BLaER1 (cell line): ENCODE data around the gene ASTN1.

Experiments used
- H3K27ac ChIP-seq: shearing (Covaris generic); formaldehyde crosslinking; 2 replicates; pipeline ENCODE4 v1.8.1; 2022
- H3K27me3 ChIP-seq: shearing (Covaris generic); formaldehyde crosslinking; 2 replicates; pipeline ENCODE4 v1.8.1; 2022
- H3K36me3 ChIP-seq: shearing (Covaris generic); formaldehyde crosslinking; 2 replicates; pipeline ENCODE4 v1.8.1; 2022
- H3K4me1 ChIP-seq: shearing (Covaris generic); formaldehyde crosslinking; 2 replicates; pipeline ENCODE4 v1.8.1; 2022
- H3K4me2 ChIP-seq: shearing (Covaris generic); formaldehyde crosslinking; 2 replicates; pipeline ENCODE4 v1.8.1; 2022
- H3K4me3 ChIP-seq: shearing (Covaris generic); formaldehyde crosslinking; 2 replicates; pipeline ENCODE4 v1.8.1; 2022
- H3K9ac ChIP-seq: shearing (Covaris generic); formaldehyde crosslinking; 2 replicates; pipeline ENCODE4 v1.8.1; 2022
- H3K9me3 ChIP-seq: shearing (Covaris generic); formaldehyde crosslinking; 2 replicates; pipeline ENCODE4 v1.8.1; 2022
- H4K20me1 ChIP-seq: shearing (Covaris generic); formaldehyde crosslinking; 2 replicates; pipeline ENCODE4 v1.8.1; 2022
- Cebpa-rat ChIP-seq: shearing (Covaris generic); IDR thresholded peaks from 2 replicates; pipeline ENCODE4 v1.8.1; 2022

ASTN1 gene

GRCh38 chr1:177045151-177045550 is 119.4 kb downstream of the ASTN1 start:
- H3K27me3 ChIP-seq = no peaks in the 10 kb centered on the region
- H3K27ac ChIP-seq = no peak overlapping the region
- H3K4me1 ChIP-seq = no peaks in the 10 kb centered on the region
- no peak for TF ChIP-seq Cebpa-rat
- H4K20me1 ChIP-seq = no peaks in the 10 kb centered on the region
- no peaks in the 10 kb centered on the region for H3K9me3 ChIP-seq
- H3K9ac ChIP-seq = no peak overlapping the region
- H3K4me3 ChIP-seq = no peak overlapping the region
- H3K4me2 ChIP-seq = no peak overlapping the region
- no peaks in the 10 kb centered on the region for H3K36me3 ChIP-seq

- H3K27me3 ChIP-seq = no peaks in the 10 kb centered on the region
- H3K27ac ChIP-seq = no peak overlapping the region
- no peaks in the 10 kb centered on the region for H3K4me1 ChIP-seq
- H3K9ac ChIP-seq = no peak overlapping the region
- H3K36me3 ChIP-seq = no peaks in the 10 kb centered on the region
- H4K20me1 ChIP-seq = no peaks in the 10 kb centered on the region
- no peaks in the 10 kb centered on the region for H3K9me3 ChIP-seq
- H3K4me2 ChIP-seq = no peak overlapping the region
- H3K4me3 ChIP-seq = no peak overlapping the region
- TF ChIP-seq Cebpa-rat = no peak
Observed at GRCh38 chr1:177044390-177044789, 120.1 kb downstream of the ASTN1 start.

- H3K9ac ChIP-seq = no peak overlapping the region
- H3K4me2 ChIP-seq = no peak overlapping the region
- no peaks in the 10 kb centered on the region for H3K4me1 ChIP-seq
- no peaks in the 10 kb centered on the region for H3K9me3 ChIP-seq
- H3K27me3 ChIP-seq = no peaks in the 10 kb centered on the region
- H3K27ac ChIP-seq = no peak overlapping the region
- H3K4me3 ChIP-seq = no peak overlapping the region
- H3K36me3 ChIP-seq = no peaks in the 10 kb centered on the region
- no peak for TF ChIP-seq Cebpa-rat
- H4K20me1 ChIP-seq = no peaks in the 10 kb centered on the region
Observed at GRCh38 chr1:177043597-177043996, 120.9 kb downstream of the ASTN1 start.

- Histone ChIP-seq H3K4me3 (no peak overlapping the region), H3K9me3 (no peaks in the 10 kb centered on the region), H3K27me3 (no peaks in the 10 kb centered on the region), H3K27ac (no peak overlapping the region), H3K4me2 (no peak overlapping the region), H3K36me3 (no peaks in the 10 kb centered on the region), H3K9ac (no peak overlapping the region), H4K20me1 (no peaks in the 10 kb centered on the region), H3K4me1 (no peaks in the 10 kb centered on the region)
- no peak for TF ChIP-seq Cebpa-rat
Observed at GRCh38 chr1:177035586-177035985, 128.9 kb downstream of the ASTN1 start.

- H3K4me1 ChIP-seq = no peaks in the 10 kb centered on the region
- no peaks in the 10 kb centered on the region for H3K36me3 ChIP-seq
- H3K27me3 ChIP-seq = no peaks in the 10 kb centered on the region
- no peaks in the 10 kb centered on the region for H3K9me3 ChIP-seq
- H3K27ac ChIP-seq = no peak overlapping the region
- no peaks in the 10 kb centered on the region for H4K20me1 ChIP-seq
- H3K9ac ChIP-seq = no peak overlapping the region
- no peak for TF ChIP-seq Cebpa-rat
- no peak overlapping the region for H3K4me2 ChIP-seq
- no peak overlapping the region for H3K4me3 ChIP-seq
Observed at GRCh38 chr1:177033628-177034027, 130.9 kb downstream of the ASTN1 start.

- Histone ChIP-seq H3K9me3 (no peaks in the 10 kb centered on the region), H3K27ac (no peak overlapping the region), H3K4me3 (no peak overlapping the region), H4K20me1 (no peaks in the 10 kb centered on the region), H3K36me3 (no peaks in the 10 kb centered on the region), H3K9ac (no peak overlapping the region), H3K4me1 (no peaks in the 10 kb centered on the region), H3K4me2 (no peak overlapping the region), H3K27me3 (no peaks in the 10 kb centered on the region)
- no peak for TF ChIP-seq Cebpa-rat
Observed at GRCh38 chr1:177032434-177032833, 132.1 kb downstream of the ASTN1 start.

- Histone ChIP-seq H3K36me3 (no peaks in the 10 kb centered on the region), H3K27me3 (no peaks in the 10 kb centered on the region), H3K4me3 (no peak overlapping the region), H3K4me1 (no peaks in the 10 kb centered on the region), H3K27ac (no peak overlapping the region), H3K4me2 (no peak overlapping the region), H3K9me3 (no peaks in the 10 kb centered on the region), H3K9ac (no peak overlapping the region), H4K20me1 (no peaks in the 10 kb centered on the region)
- no peak for TF ChIP-seq Cebpa-rat
Observed at GRCh38 chr1:177024623-177025022, 139.9 kb downstream of the ASTN1 start.

- Histone ChIP-seq H3K27ac (no peak overlapping the region), H3K27me3 (no peaks in the 10 kb centered on the region), H3K36me3 (no peaks in the 10 kb centered on the region), H3K9me3 (no peaks in the 10 kb centered on the region), H4K20me1 (no peaks in the 10 kb centered on the region), H3K4me1 (no peaks in the 10 kb centered on the region), H3K4me3 (no peak overlapping the region), H3K9ac (no peak overlapping the region), H3K4me2 (no peak overlapping the region)
- no peak for TF ChIP-seq Cebpa-rat
Observed at GRCh38 chr1:177023726-177024125, 140.8 kb downstream of the ASTN1 start.

- Histone ChIP-seq H3K4me3 (no peak overlapping the region), H3K27ac (no peak overlapping the region), H3K27me3 (no peaks in the 10 kb centered on the region), H3K4me1 (no peaks in the 10 kb centered on the region), H3K36me3 (no peaks in the 10 kb centered on the region), H3K4me2 (no peak overlapping the region), H3K9me3 (no peaks in the 10 kb centered on the region), H4K20me1 (no peaks in the 10 kb centered on the region), H3K9ac (no peak overlapping the region)
- TF ChIP-seq Cebpa-rat = no peak
Observed at GRCh38 chr1:177023249-177023648, 141.3 kb downstream of the ASTN1 start.

GRCh38 chr1:177021687-177022086 is 142.8 kb downstream of the ASTN1 start:
- Histone ChIP-seq H4K20me1 (no peaks in the 10 kb centered on the region), H3K36me3 (no peaks in the 10 kb centered on the region), H3K9me3 (no peaks in the 10 kb centered on the region), H3K27me3 (no peaks in the 10 kb centered on the region), H3K27ac (no peak overlapping the region), H3K9ac (no peak overlapping the region), H3K4me2 (no peak overlapping the region), H3K4me3 (no peak overlapping the region), H3K4me1 (no peaks in the 10 kb centered on the region)
- TF ChIP-seq Cebpa-rat = no peak

- H3K36me3 ChIP-seq = no peaks in the 10 kb centered on the region
- H3K27ac ChIP-seq = no peak overlapping the region
- no peaks in the 10 kb centered on the region for H3K27me3 ChIP-seq
- H3K4me2 ChIP-seq = no peak overlapping the region
- H3K4me3 ChIP-seq = no peak overlapping the region
- TF ChIP-seq Cebpa-rat = no peak
- no peaks in the 10 kb centered on the region for H3K9me3 ChIP-seq
- H4K20me1 ChIP-seq = no peaks in the 10 kb centered on the region
- H3K9ac ChIP-seq = no peak overlapping the region
- no peaks in the 10 kb centered on the region for H3K4me1 ChIP-seq
Observed at GRCh38 chr1:177020851-177021589, 143.5 kb downstream of the ASTN1 start.
